Measurements from ENCODE around the gene ARHGAP9.

ARHGAP9 gene

GRCh38 chr12:57465030-57465746 is 14.5 kb downstream of the ARHGAP9 start:
- Histone ChIP-seq H3K4me3 (ENCODE audit: low read length in 2 of 2) (no peak overlapping the region), H3K4me1 (ENCODE audit: control insufficient read depth in 2 of 2, insufficient read depth in 2 of 2, low read length in 2 of 2) (peaks cover 16 to 20% of the 10 kb centered on the region in 2 donors), H3K9ac (ENCODE audit: low read depth in 1 of 2, low read length in 2 of 2) (no peak overlapping the region), H3K9me3 (ENCODE audit: control insufficient read depth in 2 of 2, low read length in 2 of 2) (no peaks in the 10 kb centered on the region), H3K36me3 (ENCODE audit: control insufficient read depth in 2 of 2, insufficient read depth in 2 of 2, low read length in 2 of 2) (peaks cover 0 to 9% of the 10 kb centered on the region in 2 donors), H3K27ac (ENCODE audit: low read depth in 2 of 2, low read length in 2 of 2) (no peak overlapping the region), H3K27me3 (ENCODE audit: control insufficient read depth in 2 of 2, insufficient read depth in 2 of 2, low read length in 2 of 2) (peaks cover 7 to 12% of the 10 kb centered on the region in 2 donors)

- Histone ChIP-seq H3K27ac (ENCODE audit: low read depth in 2 of 2, low read length in 2 of 2) (no peak overlapping the region), H3K9me3 (ENCODE audit: control insufficient read depth in 2 of 2, low read length in 2 of 2) (no peaks in the 10 kb centered on the region), H3K4me3 (ENCODE audit: low read length in 2 of 2) (no peak overlapping the region), H3K36me3 (ENCODE audit: control insufficient read depth in 2 of 2, insufficient read depth in 2 of 2, low read length in 2 of 2) (peaks cover 0 to 5% of the 10 kb centered on the region in 2 donors), H3K27me3 (ENCODE audit: control insufficient read depth in 2 of 2, insufficient read depth in 2 of 2, low read length in 2 of 2) (peaks cover 7 to 12% of the 10 kb centered on the region in 2 donors), H3K9ac (ENCODE audit: low read depth in 1 of 2, low read length in 2 of 2) (no peak overlapping the region), H3K4me1 (ENCODE audit: control insufficient read depth in 2 of 2, insufficient read depth in 2 of 2, low read length in 2 of 2) (peaks cover 14 to 20% of the 10 kb centered on the region in 2 donors)
These were observed 15.1 kb downstream of the ARHGAP9 start for GRCh38 chr12:57464569-57464968.

GRCh38 chr12:57462912-57463253 is 16.8 kb downstream of the ARHGAP9 start:
- Histone ChIP-seq H3K9ac (ENCODE audit: low read depth in 1 of 2, low read length in 2 of 2) (peak overlapping the region; percentile 63 to 67), H3K4me3 (ENCODE audit: low read length in 2 of 2) (peak overlapping the region in 1 of 2 donors; percentile 64), H3K27ac (ENCODE audit: low read depth in 2 of 2, low read length in 2 of 2) (no peak overlapping the region), H3K9me3 (ENCODE audit: control insufficient read depth in 2 of 2, low read length in 2 of 2) (no peaks in the 10 kb centered on the region), H3K36me3 (ENCODE audit: control insufficient read depth in 2 of 2, insufficient read depth in 2 of 2, low read length in 2 of 2) (no peaks in the 10 kb centered on the region), H3K4me1 (ENCODE audit: control insufficient read depth in 2 of 2, insufficient read depth in 2 of 2, low read length in 2 of 2) (peaks cover 23 to 32% of the 10 kb centered on the region in 2 donors), H3K27me3 (ENCODE audit: control insufficient read depth in 2 of 2, insufficient read depth in 2 of 2, low read length in 2 of 2) (peaks cover 7 to 12% of the 10 kb centered on the region in 2 donors)

- H3K36me3 ChIP-seq (ENCODE audit: control insufficient read depth in 2 of 2, insufficient read depth in 2 of 2, low read length in 2 of 2) = no peaks in the 10 kb centered on the region
- H3K4me1 ChIP-seq (ENCODE audit: control insufficient read depth in 2 of 2, insufficient read depth in 2 of 2, low read length in 2 of 2) = peaks cover 23 to 32% of the 10 kb centered on the region in 2 donors
- H3K27me3 ChIP-seq (ENCODE audit: control insufficient read depth in 2 of 2, insufficient read depth in 2 of 2, low read length in 2 of 2) = peaks cover 7 to 12% of the 10 kb centered on the region in 2 donors
- H3K4me3 ChIP-seq (ENCODE audit: low read length in 2 of 2) = peak overlapping the region; percentile 64 to 82
- H3K9ac ChIP-seq (ENCODE audit: low read depth in 1 of 2, low read length in 2 of 2) = peak overlapping the region; percentile 67 to 81
- H3K9me3 ChIP-seq (ENCODE audit: control insufficient read depth in 2 of 2, low read length in 2 of 2) = no peaks in the 10 kb centered on the region
- peak overlapping the region; percentile 86 to 91 for H3K27ac ChIP-seq (ENCODE audit: low read depth in 2 of 2, low read length in 2 of 2)
These were observed 17.3 kb downstream of the ARHGAP9 start for GRCh38 chr12:57462251-57462911.

- peaks cover 23 to 32% of the 10 kb centered on the region in 2 donors for H3K4me1 ChIP-seq (ENCODE audit: control insufficient read depth in 2 of 2, insufficient read depth in 2 of 2, low read length in 2 of 2)
- H3K9ac ChIP-seq (ENCODE audit: low read depth in 1 of 2, low read length in 2 of 2) = peak overlapping the region; percentile 48 to 81
These were observed 17.8 kb downstream of the ARHGAP9 start for GRCh38 chr12:57461917-57462250.

GRCh38 chr12:57461276-57461916 is 18.3 kb downstream of the ARHGAP9 start:
- H3K27ac ChIP-seq (ENCODE audit: low read depth in 2 of 2, low read length in 2 of 2) = peak overlapping the region; percentile 82 to 91
- H3K4me3 ChIP-seq (ENCODE audit: low read length in 2 of 2) = peak overlapping the region; percentile 64 to 82

More at GRCh38 chr12:57461917-57462250, 17.8 kb downstream of the ARHGAP9 start:
- H3K4me3 ChIP-seq (ENCODE audit: low read length in 2 of 2) = peak overlapping the region; percentile 64 to 82
- H3K9me3 ChIP-seq (ENCODE audit: control insufficient read depth in 2 of 2, low read length in 2 of 2) = no peaks in the 10 kb centered on the region
- peak overlapping the region; percentile 82 to 91 for H3K27ac ChIP-seq (ENCODE audit: low read depth in 2 of 2, low read length in 2 of 2)
- H3K36me3 ChIP-seq (ENCODE audit: control insufficient read depth in 2 of 2, insufficient read depth in 2 of 2, low read length in 2 of 2) = no peaks in the 10 kb centered on the region
- H3K27me3 ChIP-seq (ENCODE audit: control insufficient read depth in 2 of 2, insufficient read depth in 2 of 2, low read length in 2 of 2) = peaks cover 7 to 10% of the 10 kb centered on the region in 2 donors

GRCh38 chr12:57460841-57461275 is 18.8 kb downstream of the ARHGAP9 start:
- H3K4me1 ChIP-seq (ENCODE audit: control insufficient read depth in 2 of 2, insufficient read depth in 2 of 2, low read length in 2 of 2) = peaks cover 26 to 36% of the 10 kb centered on the region in 2 donors
- no peaks in the 10 kb centered on the region for H3K36me3 ChIP-seq (ENCODE audit: control insufficient read depth in 2 of 2, insufficient read depth in 2 of 2, low read length in 2 of 2)
- H3K4me3 ChIP-seq (ENCODE audit: low read length in 2 of 2) = peak overlapping the region; percentile 64 to 68
- peaks cover 7 to 9% of the 10 kb centered on the region in 2 donors for H3K27me3 ChIP-seq (ENCODE audit: control insufficient read depth in 2 of 2, insufficient read depth in 2 of 2, low read length in 2 of 2)
- H3K9ac ChIP-seq (ENCODE audit: low read depth in 1 of 2, low read length in 2 of 2) = peak overlapping the region; percentile 61 to 68
- peak overlapping the region; percentile 57 to 82 for H3K27ac ChIP-seq (ENCODE audit: low read depth in 2 of 2, low read length in 2 of 2)
- no peaks in the 10 kb centered on the region for H3K9me3 ChIP-seq (ENCODE audit: control insufficient read depth in 2 of 2, low read length in 2 of 2)

More at GRCh38 chr12:57461276-57461916, 18.3 kb downstream of the ARHGAP9 start:
- H3K4me1 ChIP-seq (ENCODE audit: control insufficient read depth in 2 of 2, insufficient read depth in 2 of 2, low read length in 2 of 2) = peaks cover 23 to 32% of the 10 kb centered on the region in 2 donors
- no peaks in the 10 kb centered on the region for H3K36me3 ChIP-seq (ENCODE audit: control insufficient read depth in 2 of 2, insufficient read depth in 2 of 2, low read length in 2 of 2)
- peak overlapping the region; percentile 61 to 81 for H3K9ac ChIP-seq (ENCODE audit: low read depth in 1 of 2, low read length in 2 of 2)
- peaks cover 7 to 9% of the 10 kb centered on the region in 2 donors for H3K27me3 ChIP-seq (ENCODE audit: control insufficient read depth in 2 of 2, insufficient read depth in 2 of 2, low read length in 2 of 2)
- no peaks in the 10 kb centered on the region for H3K9me3 ChIP-seq (ENCODE audit: control insufficient read depth in 2 of 2, low read length in 2 of 2)

- H3K4me1 ChIP-seq (ENCODE audit: control insufficient read depth in 2 of 2, insufficient read depth in 2 of 2, low read length in 2 of 2) = peaks cover 30 to 39% of the 10 kb centered on the region in 2 donors
- H3K36me3 ChIP-seq (ENCODE audit: control insufficient read depth in 2 of 2, insufficient read depth in 2 of 2, low read length in 2 of 2) = no peaks in the 10 kb centered on the region
- peaks cover 9 to 11% of the 10 kb centered on the region in 2 donors for H3K27me3 ChIP-seq (ENCODE audit: control insufficient read depth in 2 of 2, insufficient read depth in 2 of 2, low read length in 2 of 2)
- H3K9me3 ChIP-seq (ENCODE audit: control insufficient read depth in 2 of 2, low read length in 2 of 2) = no peaks in the 10 kb centered on the region
- H3K9ac ChIP-seq (ENCODE audit: low read depth in 1 of 2, low read length in 2 of 2) = peak overlapping the region; percentile 41 to 61
- peak overlapping the region in 1 of 2 donors; percentile 82 for H3K27ac ChIP-seq (ENCODE audit: low read depth in 2 of 2, low read length in 2 of 2)
- peak overlapping the region; percentile 64 to 68 for H3K4me3 ChIP-seq (ENCODE audit: low read length in 2 of 2)
These were observed 19.2 kb downstream of the ARHGAP9 start for GRCh38 chr12:57460468-57460784.

- Histone ChIP-seq H3K9me3 (ENCODE audit: control insufficient read depth in 2 of 2, low read length in 2 of 2) (no peaks in the 10 kb centered on the region), H3K27ac (ENCODE audit: low read depth in 2 of 2, low read length in 2 of 2) (peak within 1 kb of the TSS; percentile 87 to 91), H3K9ac (ENCODE audit: low read depth in 1 of 2, low read length in 2 of 2) (peak within 1 kb of the TSS; percentile 79 to 92), H3K4me1 (ENCODE audit: control insufficient read depth in 2 of 2, insufficient read depth in 2 of 2, low read length in 2 of 2) (peaks cover 30 to 39% of the 10 kb centered on the region in 2 donors), H3K4me3 (ENCODE audit: low read length in 2 of 2) (peak within 1 kb of the TSS; percentile 85 to 92), H3K36me3 (ENCODE audit: control insufficient read depth in 2 of 2, insufficient read depth in 2 of 2, low read length in 2 of 2) (no peaks in the 10 kb centered on the region), H3K27me3 (ENCODE audit: control insufficient read depth in 2 of 2, insufficient read depth in 2 of 2, low read length in 2 of 2) (peaks cover 9 to 11% of the 10 kb centered on the region in 2 donors)
These were observed 19.8 kb downstream of the ARHGAP9 start, which contains the start of gene GLI1 for GRCh38 chr12:57459750-57460467. GLI1 (plus strand) TSS chr12:57459785; CDS start chr12:57463692, 3,907 bp downstream.
